Measurements from ENCODE around the gene ITGA1. TPM values are rescaled to one million over a fixed set of nuclear protein-coding genes. Genes with fewer than 3 reads are reported as not detected.

The ITGA1 gene
- total and polyA plus RNA-seq, 2 of the 13 experiments (the other 11 are each of a cell fraction or from before 2014, with no cell fraction given): 23.1 to 28.6 TPM

DNA sequence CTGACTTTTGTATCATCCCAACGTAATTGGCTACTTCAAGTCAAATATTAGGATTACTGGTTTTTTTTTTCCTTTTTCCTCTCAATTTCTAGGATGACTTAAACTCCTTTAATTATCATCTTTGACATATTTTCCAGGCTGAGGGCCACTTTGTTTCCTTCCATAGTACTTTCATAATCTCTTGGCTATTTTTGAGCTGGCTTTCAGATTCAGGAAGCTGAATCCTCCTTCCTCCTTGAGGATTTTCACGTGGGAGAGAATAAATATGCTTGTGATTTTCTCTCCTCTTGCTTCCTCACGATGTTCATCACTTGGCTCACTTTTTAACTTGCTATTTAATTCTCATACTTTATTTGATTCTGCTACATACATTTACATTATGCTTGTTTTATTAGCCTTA is 88.1 kb downstream of the ITGA1 start:
- Histone ChIP-seq H3K79me2 (ENCODE audit: insufficient read depth, low read length) (no peaks in the 10 kb centered on the region), H3K4me3 (replicated peaks in 1 of 3; ENCODE audit: insufficient read depth in 1 of 3, low read depth in 2 of 3, low read length in 3 of 3) (no peak overlapping the region), H3K4me1 (ENCODE audit: insufficient read depth, low read length) (peaks cover under 1% of the 10 kb centered on the region; the same call in 1 of the 2 replicates), H3K4me2 (ENCODE audit: low read depth, low read length) (no peak overlapping the region), H3K27ac (ENCODE audit: extremely low read length, insufficient read depth, low read length) (no peak overlapping the region), H3K36me3 (replicated peaks in 1 of 2; ENCODE audit: control insufficient read depth in 1 of 2, insufficient read depth in 2 of 2, low read length in 2 of 2) (no peaks in the 10 kb centered on the region), H4K20me1 (ENCODE audit: insufficient read depth, low read length) (no peaks in the 10 kb centered on the region), H3K9me3 (ENCODE audit: low read length) (no peaks in the 10 kb centered on the region), H3K27me3 (ENCODE audit: control insufficient read depth in 1 of 2, insufficient read depth in 2 of 2, low read length in 2 of 2) (no peaks in the 10 kb centered on the region), H2AFZ (ENCODE audit: low read length) (no peak overlapping the region), H3K9ac (ENCODE audit: insufficient read depth, low read depth, low read length) (no peak overlapping the region)
- TF ChIP-seq KAT7 (CRISPR knock-in tag; IDR thresholded peaks at IDR 0.05; ENCODE audit: borderline replicate concordance) (no peak), ZNF674 (CRISPR knock-in tag; IDR thresholded peaks at IDR 0.05; ENCODE audit: low read depth) (no peak), SMARCC2 (IDR thresholded peaks at IDR 0.05) (no peak), MEF2D (CRISPR knock-in tag; IDR thresholded peaks at IDR 0.05) (no peak), SNAPC2 (CRISPR knock-in tag; IDR thresholded peaks at IDR 0.05) (no peak), ZNF333 (CRISPR knock-in tag; IDR thresholded peaks at IDR 0.05; ENCODE audit: borderline replicate concordance) (no peak)
- no peak for FAIRE-seq
- no peak for DNase-seq (ENCODE audit: low spot score)
- ATAC-seq: no peak
- ChIA-PET CTCF (ENCODE audit: low intra/inter-chr PET ratio, low total read pairs) (no interaction called here), POLR2A (no interaction called here)
- 90% methylated on average over 3 of the region's 3 CpGs for WGBS (ENCODE audit: low lambda C conversion rate)
- intact Hi-C loops (cut with micrococcal nuclease; ENCODE audit: unreplicated experiment) (no loop called here), in situ Hi-C loops (cut with HindIII; ENCODE audit: extremely low pct_ligation_motif_present, low pct_unique_long_range_greater_than_20kb) (no loop called here)
- BruUV-seq (replicated peaks): no TSS peak

DNA sequence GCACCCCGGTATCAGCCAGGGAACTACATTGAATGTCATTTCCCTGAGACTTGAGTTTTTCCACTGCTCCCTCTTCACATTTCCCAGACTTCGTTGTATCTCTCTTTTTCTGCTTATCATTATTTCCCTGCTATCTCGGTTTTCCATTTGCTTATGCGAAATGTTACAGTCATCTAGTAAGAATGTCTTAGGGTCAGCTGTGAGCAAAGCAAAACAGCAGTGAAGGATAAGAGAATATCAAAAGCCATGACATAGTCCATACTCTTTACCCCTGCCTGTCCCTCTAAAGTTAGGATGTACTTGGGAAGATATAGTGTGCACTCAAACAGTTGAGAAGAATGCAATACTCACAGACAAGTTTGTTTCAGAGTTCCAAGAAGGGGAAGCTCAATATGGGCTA is 88.7 kb downstream of the ITGA1 start:
- Histone ChIP-seq H3K9ac (ENCODE audit: insufficient read depth, low read depth, low read length) (no peak overlapping the region), H3K4me1 (ENCODE audit: insufficient read depth, low read length) (peaks cover 5% of the 10 kb centered on the region), H3K9me3 (ENCODE audit: low read length) (no peaks in the 10 kb centered on the region), H3K79me2 (ENCODE audit: insufficient read depth, low read length) (no peaks in the 10 kb centered on the region), H3K27me3 (ENCODE audit: control insufficient read depth in 1 of 2, insufficient read depth in 2 of 2, low read length in 2 of 2) (no peaks in the 10 kb centered on the region), H4K20me1 (ENCODE audit: insufficient read depth, low read length) (no peaks in the 10 kb centered on the region), H2AFZ (ENCODE audit: low read length) (no peak overlapping the region), H3K27ac (ENCODE audit: extremely low read length, insufficient read depth, low read length) (no peak overlapping the region), H3K4me3 (replicated peaks in 1 of 3; ENCODE audit: insufficient read depth in 1 of 3, low read depth in 2 of 3, low read length in 3 of 3) (no peak overlapping the region), H3K36me3 (replicated peaks in 1 of 2; ENCODE audit: control insufficient read depth in 1 of 2, insufficient read depth in 2 of 2, low read length in 2 of 2) (no peaks in the 10 kb centered on the region), H3K4me2 (ENCODE audit: low read depth, low read length) (no peak overlapping the region)
- intact Hi-C loops (cut with micrococcal nuclease; ENCODE audit: unreplicated experiment) (no loop called here), in situ Hi-C loops (cut with HindIII; ENCODE audit: extremely low pct_ligation_motif_present, low pct_unique_long_range_greater_than_20kb) (no loop called here)
- ChIA-PET CTCF (ENCODE audit: low intra/inter-chr PET ratio, low total read pairs) (no interaction called here), POLR2A (no interaction called here)
- DNase-seq (ENCODE audit: low spot score) (no peak), ATAC-seq (no peak), FAIRE-seq (no peak)
- TF ChIP-seq MEF2D (CRISPR knock-in tag; IDR thresholded peaks at IDR 0.05) (no peak), ZNF614 (CRISPR knock-in tag; IDR thresholded peaks at IDR 0.05; ENCODE audit: borderline replicate concordance) (no peak)
- TF ChIP-seq, protein P1, sequence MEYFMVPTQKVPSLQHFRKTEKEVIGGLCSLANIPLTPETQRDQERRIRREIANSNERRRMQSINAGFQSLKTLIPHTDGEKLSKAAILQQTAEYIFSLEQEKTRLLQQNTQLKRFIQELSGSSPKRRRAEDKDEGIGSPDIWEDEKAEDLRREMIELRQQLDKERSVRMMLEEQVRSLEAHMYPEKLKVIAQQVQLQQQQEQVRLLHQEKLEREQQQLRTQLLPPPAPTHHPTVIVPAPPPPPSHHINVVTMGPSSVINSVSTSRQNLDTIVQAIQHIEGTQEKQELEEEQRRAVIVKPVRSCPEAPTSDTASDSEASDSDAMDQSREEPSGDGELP (IDR thresholded peaks at IDR 0.05; ENCODE audit: borderline replicate concordance, low read depth): no peak
- BruUV-seq (replicated peaks): no TSS peak
- WGBS (ENCODE audit: low lambda C conversion rate): 95% methylated on average over 4 of the region's 4 CpGs

All from HepG2 (cell line).